GM12875 (cell line): ENCODE measurements around the gene ARHGEF17.

Experiments used
- H3K4me3 ChIP-seq: one replicate; pipeline ENCODE4 v1.5.1; 2011; ENCODE audit warnings: low read depth, low read length, control low read depth
- TF ChIP-seq, protein P1 (sequence below): IDR thresholded peaks from 2 replicates; pipeline ENCODE4 v1.5.1; 2011; ENCODE audit warnings: low read depth, mild to moderate bottlenecking, control low read depth, inconsistent platforms, low read length, moderate library complexity, borderline replicate concordance; ENCODE audit not compliant: insufficient read depth

Gene ARHGEF17

DNA sequence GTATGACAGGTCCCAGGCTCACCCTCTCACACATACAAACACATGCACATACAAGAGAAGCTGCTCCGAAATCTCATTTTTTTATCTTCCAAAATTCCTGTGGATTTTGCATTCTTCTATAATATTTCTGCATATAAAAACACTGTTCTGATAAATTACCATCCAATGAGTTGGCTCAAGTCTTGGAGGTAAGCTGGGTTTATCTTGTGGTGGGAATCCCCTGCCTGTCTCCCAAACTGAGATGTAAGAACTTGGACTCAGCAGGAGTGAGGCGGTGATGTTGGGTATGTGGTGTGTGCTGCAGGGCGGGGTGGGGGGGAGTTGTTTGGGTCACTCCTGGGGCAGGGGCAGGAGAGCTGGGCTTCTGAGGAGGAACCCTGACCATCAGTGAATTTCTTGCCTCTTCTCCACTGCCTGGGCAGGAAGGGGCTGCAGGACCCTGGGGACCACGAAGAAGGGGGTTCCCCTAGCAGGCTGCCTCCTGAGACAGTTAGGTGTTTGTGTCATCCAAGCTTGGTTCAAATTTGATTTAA lies 42.7 kb upstream of the ARHGEF17 start:
- no peak overlapping the region for H3K4me3 ChIP-seq
- TF ChIP-seq, protein P1, sequence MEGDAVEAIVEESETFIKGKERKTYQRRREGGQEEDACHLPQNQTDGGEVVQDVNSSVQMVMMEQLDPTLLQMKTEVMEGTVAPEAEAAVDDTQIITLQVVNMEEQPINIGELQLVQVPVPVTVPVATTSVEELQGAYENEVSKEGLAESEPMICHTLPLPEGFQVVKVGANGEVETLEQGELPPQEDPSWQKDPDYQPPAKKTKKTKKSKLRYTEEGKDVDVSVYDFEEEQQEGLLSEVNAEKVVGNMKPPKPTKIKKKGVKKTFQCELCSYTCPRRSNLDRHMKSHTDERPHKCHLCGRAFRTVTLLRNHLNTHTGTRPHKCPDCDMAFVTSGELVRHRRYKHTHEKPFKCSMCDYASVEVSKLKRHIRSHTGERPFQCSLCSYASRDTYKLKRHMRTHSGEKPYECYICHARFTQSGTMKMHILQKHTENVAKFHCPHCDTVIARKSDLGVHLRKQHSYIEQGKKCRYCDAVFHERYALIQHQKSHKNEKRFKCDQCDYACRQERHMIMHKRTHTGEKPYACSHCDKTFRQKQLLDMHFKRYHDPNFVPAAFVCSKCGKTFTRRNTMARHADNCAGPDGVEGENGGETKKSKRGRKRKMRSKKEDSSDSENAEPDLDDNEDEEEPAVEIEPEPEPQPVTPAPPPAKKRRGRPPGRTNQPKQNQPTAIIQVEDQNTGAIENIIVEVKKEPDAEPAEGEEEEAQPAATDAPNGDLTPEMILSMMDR: no peak

GRCh38 chr11:73265853-73266645 lies 42.0 kb upstream of the ARHGEF17 start:
- TF ChIP-seq, protein P1: no peak
- H3K4me3 ChIP-seq: no peak overlapping the region

GRCh38 chr11:73266646-73267020 lies 41.4 kb upstream of the ARHGEF17 start:
- TF ChIP-seq, protein P1: no peak

GRCh38 chr11:73267122-73267846 lies 40.8 kb upstream of the ARHGEF17 start:
- H3K4me3 ChIP-seq: no peak overlapping the region
- TF ChIP-seq, protein P1: no peak

More at GRCh38 chr11:73266646-73267020, 41.4 kb upstream of the ARHGEF17 start:
- H3K4me3 ChIP-seq: no peak overlapping the region

GRCh38 chr11:73267906-73268540 lies 40.1 kb upstream of the ARHGEF17 start:
- TF ChIP-seq, protein P1: no peak

GRCh38 chr11:73268671-73269271 lies 39.3 kb upstream of the ARHGEF17 start:
- TF ChIP-seq, protein P1: no peak
- no peak overlapping the region for H3K4me3 ChIP-seq

More at GRCh38 chr11:73267906-73268540, 40.1 kb upstream of the ARHGEF17 start:
- H3K4me3 ChIP-seq: no peak overlapping the region
